Right lobe of liver (tissue), 4 donors: ENCODE results near the gene TM2D3.

ENCODE experiments used
- CTCF ChIP-seq, 4 donors: fragments of 200-600 bp in 3 of 4; fragments of 450-650 bp in 1 of 4; IDR thresholded peaks; one replicate each; pipeline versions ENCODE4 v1.5.1 to v1.8.0; 2016 to 2022; ENCODE audit warnings: antibody characterized with exemption in 4 of 4, mild to moderate bottlenecking in 2 of 4
- POLR2A ChIP-seq: fragments of 450-650 bp; IDR thresholded peaks from one replicate; pipeline ENCODE4 v1.6.1; 2017; ENCODE audit warnings: antibody characterized with exemption, mild to moderate bottlenecking
- donor health status: DM: no; HTN: no; CAD: no.
- donor health status: DM: no; HTN: no; CAD: no.
- donor health status: DM: no; HTN: yes; CAD: no.

GRCh38 chr15:101694261-101694660 is 42.1 kb upstream of the TM2D3 start:
- TF ChIP-seq POLR2A (no peak), CTCF (IDR thresholded peaks at IDR 0.05) (no peak)
